SU-DHL-6 (cell line): Measurements from ENCODE around the gene ATXN7.

Experiments used
- H2AFZ ChIP-seq: fragments of 200-600 bp; sonication (generic); 2 replicates; pipeline ENCODE4 v1.6.1; 2014; ENCODE audit warnings: low read depth, mild to moderate bottlenecking, moderate library complexity, mixed read lengths, antibody characterized with exemption, low read length; ENCODE audit not compliant: severe bottlenecking
- H3F3A ChIP-seq: fragments of 200-600 bp; shearing (Covaris generic); 2 replicates; pipeline ENCODE4 v1.6.0; 2016; ENCODE audit warnings: antibody characterized with exemption, mild to moderate bottlenecking; ENCODE audit not compliant: insufficient read depth
- H3K27ac ChIP-seq: fragments of 200-600 bp; sonication (generic); 2 replicates; pipeline ENCODE4 v1.5.1; 2016; ENCODE audit warnings: low read depth, mild to moderate bottlenecking, low read length, moderate library complexity, mixed read lengths
- H3K27me3 ChIP-seq: fragments of 200-600 bp; sonication (generic), shearing (Covaris generic); 2 replicates; pipeline ENCODE4 v1.6.0; 2014; ENCODE audit warnings: mild to moderate bottlenecking, low read length
- H3K36me3 ChIP-seq: fragments of 200-600 bp; sonication (generic); 2 replicates; pipeline ENCODE4 v1.6.1; 2014; ENCODE audit warnings: mild to moderate bottlenecking, low read length, mixed read lengths
- H3K4me2 ChIP-seq: fragments of 300-600, 200-600 bp; shearing (Covaris generic), sonication (generic); 2 replicates; pipeline ENCODE4 v1.6.0; 2014; ENCODE audit warnings: low read length, low read depth, mild to moderate bottlenecking; ENCODE audit not compliant: poor library complexity, severe bottlenecking
- H3K4me3 ChIP-seq: fragments of 200-600 bp; sonication (generic); 2 replicates; pipeline ENCODE4 v1.5.1; 2014; ENCODE audit warnings: antibody characterized with exemption, low read length, mild to moderate bottlenecking, mixed read lengths; ENCODE audit not compliant: insufficient read depth, poor library complexity, severe bottlenecking
- H3K79me2 ChIP-seq: fragments of 200-600 bp; sonication (generic); 2 replicates; pipeline ENCODE4 v1.6.1; 2014; ENCODE audit warnings: mild to moderate bottlenecking, low read length, moderate library complexity; ENCODE audit not compliant: insufficient read depth
- H3K9ac ChIP-seq: fragments of 200-600 bp; sonication (generic); 2 replicates; pipeline ENCODE4 v1.7.0; 2014; ENCODE audit warnings: mild to moderate bottlenecking, low read length
- H3K9me2 ChIP-seq: fragments of 200-600 bp; sonication (generic); replicated peaks from 2 replicates; pipeline ENCODE4 v1.6.1; 2014; ENCODE audit warnings: low read length; ENCODE audit not compliant: insufficient read depth
- H3K9me3 ChIP-seq: fragments of 200-600 bp; sonication (generic); 2 replicates; pipeline ENCODE4 v1.6.1; 2014; ENCODE audit warnings: low read length, mixed read lengths; ENCODE audit not compliant: insufficient read depth
- H4K20me1 ChIP-seq: fragments of 200-600 bp; sonication (generic); 2 replicates; pipeline ENCODE4 v1.6.1; 2014; ENCODE audit warnings: low read depth, mild to moderate bottlenecking, antibody characterized with exemption, low read length, moderate library complexity, mixed read lengths
- CTCF ChIP-seq: fragments of 200-600 bp; sonication (generic); IDR thresholded peaks from one replicate; pipeline ENCODE4 v1.5.1; 2017; ENCODE audit warnings: antibody characterized with exemption, mild to moderate bottlenecking, low read length, moderate library complexity; ENCODE audit not compliant: insufficient read depth, poor library complexity, severe bottlenecking
- EZH2phosphoT487 ChIP-seq: fragments of 200-600 bp; sonication (generic), shearing (Covaris generic); conservative IDR thresholded peaks from 2 replicates; pipeline ENCODE4 v1.6.1; 2018; ENCODE audit warnings: mild to moderate bottlenecking, antibody characterized with exemption, low read length, moderate library complexity, mixed read lengths

The ATXN7 gene

GRCh38 chr3:64002233-64002632, 138.6 kb downstream of the ATXN7 start:
- no peak overlapping the region for H3K4me2 ChIP-seq
- H3K9me3 ChIP-seq: no peaks in the 10 kb centered on the region
- H2AFZ ChIP-seq: no peak overlapping the region
- no peaks in the 10 kb centered on the region for H4K20me1 ChIP-seq
- no peaks in the 10 kb centered on the region for H3K79me2 ChIP-seq
- H3K9me2 ChIP-seq: no peaks in the 10 kb centered on the region
- H3K36me3 ChIP-seq: peaks cover 18% of the 10 kb centered on the region; the same call in 1 of the 2 replicates
- H3F3A ChIP-seq: no peaks in the 10 kb centered on the region
- H3K9ac ChIP-seq: no peak overlapping the region
- H3K27ac ChIP-seq: no peak overlapping the region
- H3K4me3 ChIP-seq: no peak overlapping the region
- H3K27me3 ChIP-seq: no peaks in the 10 kb centered on the region
- TF ChIP-seq CTCF: no peak
- TF ChIP-seq EZH2phosphoT487: no peak

DNA sequence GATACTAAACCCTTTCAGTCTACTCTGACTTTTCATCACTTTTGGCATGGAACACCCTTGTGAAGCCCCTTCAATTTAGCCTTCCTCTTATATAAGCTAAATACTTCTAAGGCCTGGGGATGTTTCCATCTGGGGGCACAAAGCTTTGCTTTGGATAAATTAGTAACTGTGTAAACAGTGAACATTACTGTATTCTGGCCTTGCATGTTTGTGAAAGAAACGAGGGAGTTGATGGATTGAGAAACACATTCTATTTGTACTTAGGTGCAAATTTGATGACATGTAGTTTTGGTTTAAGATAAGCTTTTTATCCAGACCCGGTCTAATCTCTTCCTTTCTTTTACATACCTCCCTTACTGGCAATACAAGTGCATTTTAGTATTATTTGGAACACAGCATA, 139.9 kb downstream of the ATXN7 start:
- Histone ChIP-seq H4K20me1 (no peaks in the 10 kb centered on the region), H3K4me2 (no peak overlapping the region), H3K36me3 (peaks cover 29% of the 10 kb centered on the region), H3K4me3 (no peak overlapping the region), H3F3A (no peaks in the 10 kb centered on the region), H3K27ac (no peak overlapping the region), H3K79me2 (no peaks in the 10 kb centered on the region), H3K9me3 (no peaks in the 10 kb centered on the region), H2AFZ (no peak overlapping the region), H3K9ac (no peak overlapping the region), H3K27me3 (no peaks in the 10 kb centered on the region), H3K9me2 (no peaks in the 10 kb centered on the region)
- no peak for TF ChIP-seq EZH2phosphoT487
- no peak for TF ChIP-seq CTCF

- H4K20me1 ChIP-seq: no peaks in the 10 kb centered on the region
- no peak overlapping the region for H3K9ac ChIP-seq
- TF ChIP-seq CTCF: no peak
- no peaks in the 10 kb centered on the region for H3K9me3 ChIP-seq
- no peak overlapping the region for H2AFZ ChIP-seq
- H3K79me2 ChIP-seq: peaks cover 4% of the 10 kb centered on the region; the same call in 1 of the 2 replicates
- H3K9me2 ChIP-seq: no peaks in the 10 kb centered on the region
- no peak overlapping the region for H3K4me2 ChIP-seq
- H3K36me3 ChIP-seq: peaks cover 53% of the 10 kb centered on the region
- H3F3A ChIP-seq: no peaks in the 10 kb centered on the region; the same call in 1 of the 2 replicates
- H3K27ac ChIP-seq: no peak overlapping the region
- no peak overlapping the region for H3K4me3 ChIP-seq
- no peaks in the 10 kb centered on the region for H3K27me3 ChIP-seq
Measured at GRCh38 chr3:64008017-64008416, 144.3 kb downstream of the ATXN7 start.
